ENCODE results near the gene SH3GL3. TPM values are rescaled to one million over a fixed set of nuclear protein-coding genes. Genes with fewer than 3 reads are reported as not detected.

The SH3GL3 gene
- polyA plus RNA-seq, 1 of the 3 experiments (the other 2 are of a cell fraction) = not detected

GRCh38 chr15:83658430-83659416, 211.6 kb downstream of the SH3GL3 start:
- H3K36me3 ChIP-seq (replicated peaks in 1 of 2; ENCODE audit: control insufficient read depth in 1 of 2, insufficient read depth in 2 of 2, low read length in 1 of 2) = no peaks in the 10 kb centered on the region
- POLR2A ChIA-PET = no interaction called here
- H3K9ac ChIP-seq = no peak overlapping the region
- no peaks in the 10 kb centered on the region for H3K4me1 ChIP-seq (ENCODE audit: control insufficient read depth in 1 of 2, insufficient read depth in 2 of 2, low read depth in 1 of 2, low read length in 1 of 2)
- no peak for DNase-seq
- no peak overlapping the region for H2AFZ ChIP-seq (ENCODE audit: low read depth)
- TF ChIP-seq RCOR1 (IDR thresholded peaks at IDR 0.05; ENCODE audit: low read length) = no peak
- no peak for TF ChIP-seq NFIC (IDR thresholded peaks at IDR 0.05; ENCODE audit: borderline replicate concordance)
- TF ChIP-seq JUND (IDR thresholded peaks at IDR 0.05) = no peak
- no peak for TF ChIP-seq NRF1 (IDR thresholded peaks at IDR 0.05; ENCODE audit: low read depth, low read length)
- no peak for TF ChIP-seq TCF12 (IDR thresholded peaks at IDR 0.05)
- no peak for TF ChIP-seq MXI1 (IDR thresholded peaks at IDR 0.05; ENCODE audit: low read depth, low read length)
- TF ChIP-seq USF2 (IDR thresholded peaks at IDR 0.05; ENCODE audit: borderline replicate concordance, low read depth, low read length) = no peak
- no peaks in the 10 kb centered on the region for H4K20me1 ChIP-seq (ENCODE audit: insufficient read depth)
- H3K79me2 ChIP-seq (ENCODE audit: insufficient read depth) = no peaks in the 10 kb centered on the region
- WGBS (ENCODE audit: low lambda C conversion rate) = 7% methylated on average over 10 of the region's 10 CpGs
- H3F3A ChIP-seq (replicated peaks; ENCODE audit: insufficient read depth) = no peaks in the 10 kb centered on the region
- no peaks in the 10 kb centered on the region for H3K9me3 ChIP-seq
- H3K4me3 ChIP-seq (ENCODE audit: low read depth in 2 of 2, low read length in 1 of 2) = no peak overlapping the region
- H3K4me2 ChIP-seq = no peak overlapping the region
- H3K9me2 ChIP-seq = no peaks in the 10 kb centered on the region
- no peak overlapping the region for H3K27ac ChIP-seq (ENCODE audit: low read depth in 2 of 2, low read length in 1 of 2)
- CTCF ChIA-PET = no interaction called here
- H3K27me3 ChIP-seq (ENCODE audit: insufficient read depth) = peaks cover 24% of the 10 kb centered on the region; the same call in 1 of the 2 replicates

GRCh38 chr15:83659417-83659812, 212.3 kb downstream of the SH3GL3 start:
- TF ChIP-seq CHD2 (IDR thresholded peaks at IDR 0.05; ENCODE audit: low read length, partially characterized antibody) (no peak), GATA2 (CRISPR knock-in tag; IDR thresholded peaks at IDR 0.05) (no peak), FOSL2 (IDR thresholded peaks at IDR 0.05; ENCODE audit: borderline replicate concordance, low read depth) (no peak), EP300 (IDR thresholded peaks at IDR 0.05; ENCODE audit: borderline replicate concordance in 1 of 2, low read depth in 1 of 2, low read length in 1 of 2) (no peak), GABPA (IDR thresholded peaks at IDR 0.05; ENCODE audit: low read depth) (no peak), NFIC (IDR thresholded peaks at IDR 0.05; ENCODE audit: borderline replicate concordance) (no peak), TEAD4 (IDR thresholded peaks at IDR 0.05; ENCODE audit: borderline replicate concordance, insufficient read depth) (no peak), FOXM1 (IDR thresholded peaks at IDR 0.05; ENCODE audit: low read depth) (no peak), NRF1 (IDR thresholded peaks at IDR 0.05; ENCODE audit: low read depth, low read length) (no peak), SIN3A (IDR thresholded peaks at IDR 0.05; ENCODE audit: borderline replicate concordance, low read depth, low read length) (no peak), PBX3 (IDR thresholded peaks at IDR 0.05) (no peak), JUND (IDR thresholded peaks at IDR 0.05) (no peak), MEF2A (IDR thresholded peaks at IDR 0.05; ENCODE audit: borderline replicate concordance, low read depth) (no peak), TAF1 (IDR thresholded peaks at IDR 0.05; ENCODE audit: borderline replicate concordance, low read depth, low read length) (no peak), USF1 (IDR thresholded peaks at IDR 0.05; ENCODE audit: borderline replicate concordance, low read depth) (no peak), REST (IDR thresholded peaks at IDR 0.05; ENCODE audit: low read depth, low read length) (no peak), MXI1 (IDR thresholded peaks at IDR 0.05; ENCODE audit: low read depth, low read length) (no peak)
- Histone ChIP-seq H3K27ac (ENCODE audit: low read depth in 2 of 2, low read length in 1 of 2) (no peak overlapping the region), H3K79me2 (ENCODE audit: insufficient read depth) (no peaks in the 10 kb centered on the region), H3K9me3 (no peaks in the 10 kb centered on the region), H3K4me1 (ENCODE audit: control insufficient read depth in 1 of 2, insufficient read depth in 2 of 2, low read depth in 1 of 2, low read length in 1 of 2) (no peaks in the 10 kb centered on the region), H3K4me3 (ENCODE audit: low read depth in 2 of 2, low read length in 1 of 2) (no peak overlapping the region), H3K4me2 (no peak overlapping the region), H3K9me2 (no peaks in the 10 kb centered on the region), H3F3A (replicated peaks; ENCODE audit: insufficient read depth) (no peaks in the 10 kb centered on the region), H3K9ac (no peak overlapping the region), H4K20me1 (ENCODE audit: insufficient read depth) (no peaks in the 10 kb centered on the region), H2AFZ (ENCODE audit: low read depth) (no peak overlapping the region), H3K36me3 (replicated peaks in 1 of 2; ENCODE audit: control insufficient read depth in 1 of 2, insufficient read depth in 2 of 2, low read length in 1 of 2) (no peaks in the 10 kb centered on the region), H3K27me3 (ENCODE audit: insufficient read depth) (peaks cover 21% of the 10 kb centered on the region; the same call in 1 of the 2 replicates)
- ChIA-PET POLR2A (no interaction called here), CTCF (no interaction called here)
- DNase-seq = no peak
- 0% methylated on average over 1 of the region's 1 CpG for WGBS (ENCODE audit: low lambda C conversion rate)

All from SK-N-SH (cell line).